Mesendoderm (in vitro differentiated cells): ENCODE measurements around the gene LTB4R.

Source experiments
- DNase-seq: peaks from one replicate; pipeline ENCODE4 v3.0.0; 2013
- H2AK5ac ChIP-seq: 2 replicates; pipeline ENCODE4 v1.6.1; 2013; ENCODE audit warnings: low read length, inconsistent platforms
- H2BK120ac ChIP-seq: 2 replicates; pipeline ENCODE4 v1.6.1; 2013; ENCODE audit warnings: low read depth, mild to moderate bottlenecking, low read length, moderate library complexity, mixed read lengths
- H2BK15ac ChIP-seq: replicated peaks from 2 replicates; pipeline ENCODE4 v1.6.1; 2013; ENCODE audit warnings: low read depth, mild to moderate bottlenecking, moderate library complexity
- H2BK5ac ChIP-seq: 2 replicates; pipeline ENCODE4 v1.6.1; 2013; ENCODE audit warnings: low read length, inconsistent platforms
- H3K18ac ChIP-seq: 2 replicates; pipeline ENCODE4 v1.6.1; 2013; ENCODE audit warnings: mild to moderate bottlenecking, low read length, mixed read lengths
- H3K23ac ChIP-seq: one replicate; pipeline ENCODE4 v1.6.1; 2013; ENCODE audit warnings: low read length
- H3K27ac ChIP-seq: 2 replicates; pipeline ENCODE4 v1.5.1; 2013; ENCODE audit warnings: low read depth, mild to moderate bottlenecking, inconsistent platforms, low read length, moderate library complexity
- H3K27me3 ChIP-seq: 2 replicates; pipeline ENCODE4 v1.6.1; 2013; ENCODE audit warnings: low read length, control low read depth, mild to moderate bottlenecking, inconsistent platforms; ENCODE audit not compliant: insufficient read depth, poor library complexity
- H3K36me3 ChIP-seq: 2 replicates; pipeline ENCODE4 v1.6.1; 2013; ENCODE audit warnings: low read length, inconsistent platforms; ENCODE audit not compliant: control insufficient read depth, insufficient read depth
- H3K4ac ChIP-seq: one replicate; pipeline ENCODE4 v1.6.1; 2013; ENCODE audit warnings: low read depth, mild to moderate bottlenecking, low read length, moderate library complexity
- H3K4me1 ChIP-seq: 2 replicates; pipeline ENCODE4 v1.6.1; 2013; ENCODE audit warnings: low read depth, low read length, inconsistent platforms; ENCODE audit not compliant: control insufficient read depth
- H3K4me2 ChIP-seq: 2 replicates; pipeline ENCODE4 v1.6.1; 2013; ENCODE audit warnings: low read length
- H3K4me3 ChIP-seq: 2 replicates; pipeline ENCODE4 v1.5.1; 2013; ENCODE audit warnings: mild to moderate bottlenecking, low read length
- H3K56ac ChIP-seq: one replicate; pipeline ENCODE4 v1.6.1; 2013; ENCODE audit warnings: low read length
- H3K79me1 ChIP-seq: 2 replicates; pipeline ENCODE4 v1.6.1; 2013; ENCODE audit warnings: low read length, inconsistent platforms
- H3K79me2 ChIP-seq: 2 replicates; pipeline ENCODE4 v1.6.1; 2013; ENCODE audit warnings: mild to moderate bottlenecking, low read length; ENCODE audit not compliant: control insufficient read depth, insufficient read depth
- H3K9ac ChIP-seq: 2 replicates; pipeline ENCODE4 v1.6.1; 2013; ENCODE audit warnings: low read length, inconsistent platforms
- H4K5ac ChIP-seq: one replicate; pipeline ENCODE4 v1.6.1; 2013; ENCODE audit warnings: low read length
- H4K8ac ChIP-seq: one replicate; pipeline ENCODE4 v1.6.1; 2013; ENCODE audit warnings: low read depth, mild to moderate bottlenecking, control low read depth, low read length, moderate library complexity
- WGBS: extraction: QIAGEN DNeasy Blood & Tissue Kit; methylation state at CpG from one replicate; pipeline ENCODE4 v1.1.7; 2013; ENCODE audit warnings: low lambda C conversion rate, missing lambda C conversion rate; ENCODE audit not compliant: insufficient coverage; ENCODE audit errors: extremely low coverage; 5-methylcytosine and 5-hydroxymethylcytosine counted together

Gene LTB4R

GRCh38 chr14:24342889-24343288 lies 31.6 kb downstream of the LTB4R start:
- H2BK15ac ChIP-seq = no peak overlapping the region
- H3K27ac ChIP-seq = no peak overlapping the region
- no peak overlapping the region for H3K4me3 ChIP-seq
- no peak overlapping the region for H2BK120ac ChIP-seq
- no CpG with 5 or more reads among the region's 4 CpGs for WGBS
- no peak for DNase-seq
- H3K79me1 ChIP-seq = no peaks in the 10 kb centered on the region
- H3K27me3 ChIP-seq = peaks cover 29% of the 10 kb centered on the region
- no peak overlapping the region for H4K8ac ChIP-seq
- no peaks in the 10 kb centered on the region for H3K4me1 ChIP-seq
- H3K4me2 ChIP-seq = no peak overlapping the region
- no peak overlapping the region for H2BK5ac ChIP-seq
- H3K23ac ChIP-seq = no peak overlapping the region
- no peak overlapping the region for H2AK5ac ChIP-seq
- no peak overlapping the region for H3K18ac ChIP-seq
- H3K36me3 ChIP-seq = no peaks in the 10 kb centered on the region
- no peak overlapping the region for H3K4ac ChIP-seq
- no peak overlapping the region for H3K9ac ChIP-seq
- H3K56ac ChIP-seq = no peak overlapping the region
- no peak overlapping the region for H4K5ac ChIP-seq
- H3K79me2 ChIP-seq = no peaks in the 10 kb centered on the region

GRCh38 chr14:24343795-24344660 lies 32.7 kb downstream of the LTB4R start:
- no peak overlapping the region for H3K27ac ChIP-seq
- H2BK120ac ChIP-seq = no peak overlapping the region
- no peak overlapping the region for H2BK5ac ChIP-seq
- no peak overlapping the region for H3K23ac ChIP-seq
- no peak overlapping the region for H3K4me2 ChIP-seq
- H3K36me3 ChIP-seq = no peaks in the 10 kb centered on the region
- H3K56ac ChIP-seq = no peak overlapping the region
- H2BK15ac ChIP-seq = no peak overlapping the region
- H3K4me3 ChIP-seq = no peak overlapping the region
- no peak overlapping the region for H4K5ac ChIP-seq
- DNase-seq = no peak
- no peaks in the 10 kb centered on the region for H3K4me1 ChIP-seq
- no peak overlapping the region for H3K9ac ChIP-seq
- no peak overlapping the region for H3K4ac ChIP-seq
- no peaks in the 10 kb centered on the region for H3K79me2 ChIP-seq
- no peaks in the 10 kb centered on the region for H3K79me1 ChIP-seq
- H3K27me3 ChIP-seq = peaks cover 19% of the 10 kb centered on the region
- no CpG with 5 or more reads among the region's 7 CpGs for WGBS
- no peak overlapping the region for H2AK5ac ChIP-seq
- H3K18ac ChIP-seq = no peak overlapping the region
- no peak overlapping the region for H4K8ac ChIP-seq

GRCh38 chr14:24347134-24347533 lies 35.8 kb downstream of the LTB4R start:
- Histone ChIP-seq H3K27me3 (no peaks in the 10 kb centered on the region), H3K36me3 (no peaks in the 10 kb centered on the region), H3K79me1 (no peaks in the 10 kb centered on the region), H3K18ac (no peak overlapping the region), H2BK5ac (no peak overlapping the region), H3K27ac (no peak overlapping the region), H2AK5ac (no peak overlapping the region), H3K9ac (no peak overlapping the region), H3K23ac (no peak overlapping the region), H2BK15ac (no peak overlapping the region), H4K5ac (no peak overlapping the region), H3K56ac (no peak overlapping the region), H3K4me3 (no peak overlapping the region), H2BK120ac (no peak overlapping the region), H3K79me2 (no peaks in the 10 kb centered on the region), H3K4me2 (no peak overlapping the region), H3K4me1 (no peaks in the 10 kb centered on the region), H3K4ac (no peak overlapping the region), H4K8ac (no peak overlapping the region)
- no peak for DNase-seq
- WGBS = no CpG with 5 or more reads among the region's 1 CpG

GRCh38 chr14:24348186-24348585 lies 36.9 kb downstream of the LTB4R start:
- H2BK120ac ChIP-seq = no peak overlapping the region
- no peak overlapping the region for H2AK5ac ChIP-seq
- no peak overlapping the region for H3K18ac ChIP-seq
- H3K4me3 ChIP-seq = no peak overlapping the region
- no peak overlapping the region for H3K23ac ChIP-seq
- no peak overlapping the region for H3K27ac ChIP-seq
- no peak overlapping the region for H3K4ac ChIP-seq
- H3K9ac ChIP-seq = no peak overlapping the region
- no peaks in the 10 kb centered on the region for H3K27me3 ChIP-seq
- no peaks in the 10 kb centered on the region for H3K36me3 ChIP-seq
- no peaks in the 10 kb centered on the region for H3K4me1 ChIP-seq
- no peak overlapping the region for H4K8ac ChIP-seq
- no peak for DNase-seq
- no peak overlapping the region for H2BK15ac ChIP-seq
- H3K4me2 ChIP-seq = no peak overlapping the region
- no peaks in the 10 kb centered on the region for H3K79me2 ChIP-seq
- no peaks in the 10 kb centered on the region for H3K79me1 ChIP-seq
- H3K56ac ChIP-seq = no peak overlapping the region
- no peak overlapping the region for H4K5ac ChIP-seq
- H2BK5ac ChIP-seq = no peak overlapping the region
- no CpG with 5 or more reads among the region's 2 CpGs for WGBS

GRCh38 chr14:24349742-24350141 lies 38.4 kb downstream of the LTB4R start:
- H3K4me1 ChIP-seq = no peaks in the 10 kb centered on the region
- no peak overlapping the region for H4K5ac ChIP-seq
- no peak overlapping the region for H3K23ac ChIP-seq
- no peak overlapping the region for H3K4me2 ChIP-seq
- no peak overlapping the region for H4K8ac ChIP-seq
- no peak overlapping the region for H2AK5ac ChIP-seq
- H3K4me3 ChIP-seq = no peak overlapping the region
- H3K79me1 ChIP-seq = no peaks in the 10 kb centered on the region
- H3K27ac ChIP-seq = no peak overlapping the region
- no peak overlapping the region for H2BK15ac ChIP-seq
- H3K79me2 ChIP-seq = no peaks in the 10 kb centered on the region
- WGBS = no CpG with 5 or more reads among the region's 5 CpGs
- H3K4ac ChIP-seq = no peak overlapping the region
- H3K27me3 ChIP-seq = no peaks in the 10 kb centered on the region
- H3K18ac ChIP-seq = no peak overlapping the region
- no peak overlapping the region for H3K56ac ChIP-seq
- no peak for DNase-seq
- no peaks in the 10 kb centered on the region for H3K36me3 ChIP-seq
- H2BK5ac ChIP-seq = no peak overlapping the region
- no peak overlapping the region for H2BK120ac ChIP-seq
- H3K9ac ChIP-seq = no peak overlapping the region

GRCh38 chr14:24351517-24351916 lies 40.2 kb downstream of the LTB4R start:
- H3K9ac ChIP-seq = no peak overlapping the region
- no peak overlapping the region for H2AK5ac ChIP-seq
- no peaks in the 10 kb centered on the region for H3K79me1 ChIP-seq
- H2BK15ac ChIP-seq = no peak overlapping the region
- H3K36me3 ChIP-seq = no peaks in the 10 kb centered on the region
- H2BK5ac ChIP-seq = no peak overlapping the region
- no peak overlapping the region for H4K5ac ChIP-seq
- no peak overlapping the region for H3K56ac ChIP-seq
- WGBS = no CpG with 5 or more reads among the region's 4 CpGs
- H3K79me2 ChIP-seq = no peaks in the 10 kb centered on the region
- H3K4me2 ChIP-seq = no peak overlapping the region
- no peak overlapping the region for H3K18ac ChIP-seq
- no peak overlapping the region for H3K23ac ChIP-seq
- H3K4me1 ChIP-seq = no peaks in the 10 kb centered on the region
- H3K27ac ChIP-seq = no peak overlapping the region
- no peak overlapping the region for H4K8ac ChIP-seq
- H3K27me3 ChIP-seq = no peaks in the 10 kb centered on the region
- DNase-seq = no peak
- H3K4me3 ChIP-seq = no peak overlapping the region
- no peak overlapping the region for H3K4ac ChIP-seq
- H2BK120ac ChIP-seq = no peak overlapping the region
